Measurements from ENCODE around the gene PLXND1. TPM values are rescaled to one million over a fixed set of nuclear protein-coding genes. Genes with fewer than 3 reads are reported as not detected.

The PLXND1 gene
- total RNA-seq, 4 donors from 2014 or later = 155 to 300 (median 197) TPM

DNA sequence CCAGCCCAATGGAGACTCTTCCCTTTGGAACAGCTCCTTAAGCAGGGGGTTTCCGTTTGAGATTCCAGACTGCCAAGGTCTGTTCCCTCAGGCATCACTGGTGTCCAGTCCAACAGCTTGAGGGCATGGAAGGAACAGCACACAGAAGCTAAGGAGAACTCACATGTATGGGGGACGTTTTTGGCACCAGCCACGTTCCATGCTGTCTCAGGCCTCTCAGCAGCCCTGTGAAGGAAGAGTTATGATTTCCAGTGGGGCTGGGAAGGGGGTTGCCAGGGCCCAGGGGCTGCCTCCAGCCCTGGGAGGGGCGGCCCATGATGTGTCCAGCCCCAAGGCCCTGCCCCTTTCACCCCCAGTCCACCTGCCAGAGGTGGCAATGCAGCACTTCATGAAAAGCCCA, 85.5 kb downstream of the PLXND1 start:
- TF ChIP-seq, protein P1, sequence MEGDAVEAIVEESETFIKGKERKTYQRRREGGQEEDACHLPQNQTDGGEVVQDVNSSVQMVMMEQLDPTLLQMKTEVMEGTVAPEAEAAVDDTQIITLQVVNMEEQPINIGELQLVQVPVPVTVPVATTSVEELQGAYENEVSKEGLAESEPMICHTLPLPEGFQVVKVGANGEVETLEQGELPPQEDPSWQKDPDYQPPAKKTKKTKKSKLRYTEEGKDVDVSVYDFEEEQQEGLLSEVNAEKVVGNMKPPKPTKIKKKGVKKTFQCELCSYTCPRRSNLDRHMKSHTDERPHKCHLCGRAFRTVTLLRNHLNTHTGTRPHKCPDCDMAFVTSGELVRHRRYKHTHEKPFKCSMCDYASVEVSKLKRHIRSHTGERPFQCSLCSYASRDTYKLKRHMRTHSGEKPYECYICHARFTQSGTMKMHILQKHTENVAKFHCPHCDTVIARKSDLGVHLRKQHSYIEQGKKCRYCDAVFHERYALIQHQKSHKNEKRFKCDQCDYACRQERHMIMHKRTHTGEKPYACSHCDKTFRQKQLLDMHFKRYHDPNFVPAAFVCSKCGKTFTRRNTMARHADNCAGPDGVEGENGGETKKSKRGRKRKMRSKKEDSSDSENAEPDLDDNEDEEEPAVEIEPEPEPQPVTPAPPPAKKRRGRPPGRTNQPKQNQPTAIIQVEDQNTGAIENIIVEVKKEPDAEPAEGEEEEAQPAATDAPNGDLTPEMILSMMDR (IDR thresholded peaks at IDR 0.05) = no peak
- no peak for TF ChIP-seq POLR2A (IDR thresholded peaks at IDR 0.05)
- TF ChIP-seq EP300 (IDR thresholded peaks at IDR 0.05) = no peak
- H3K4me1 ChIP-seq = no peaks in the 10 kb centered on the region
- no peak overlapping the region for H3K27ac ChIP-seq
- DNase-seq (ENCODE audit: low spot score in 2 of 2) = no peak
- no peak overlapping the region for H3K4me3 ChIP-seq
- 67 to 73% methylated on average over 4 of the region's 4 CpGs for WGBS, 2 donors
- no peaks in the 10 kb centered on the region for H3K9me3 ChIP-seq
- peaks cover 0 to 50% (median 0%) of the 10 kb centered on the region in 3 donors for H3K36me3 ChIP-seq
- H3K27me3 ChIP-seq = no peaks in the 10 kb centered on the region

- H3K4me1 ChIP-seq = no peaks in the 10 kb centered on the region
- no peaks in the 10 kb centered on the region for H3K9me3 ChIP-seq
- no peak overlapping the region for H3K27ac ChIP-seq
- DNase-seq (ENCODE audit: low spot score in 2 of 2) = no peak
- no peak overlapping the region for H3K4me3 ChIP-seq
- H3K27me3 ChIP-seq = no peaks in the 10 kb centered on the region
- H3K36me3 ChIP-seq = peaks cover 0 to 57% (median 0%) of the 10 kb centered on the region in 3 donors
- no peak for TF ChIP-seq POLR2A (IDR thresholded peaks at IDR 0.05)
- TF ChIP-seq EP300 (IDR thresholded peaks at IDR 0.05) = no peak
- TF ChIP-seq, protein P1 (IDR thresholded peaks at IDR 0.05) = no peak
- WGBS, 2 donors = 80 to 84% methylated on average over 15 of the region's 15 CpGs
Observed at GRCh38 chr3:129519896-129520715, 86.4 kb downstream of the PLXND1 start.

- Histone ChIP-seq H3K27ac (no peak overlapping the region), H3K4me1 (no peaks in the 10 kb centered on the region), H3K27me3 (no peaks in the 10 kb centered on the region), H3K9me3 (no peaks in the 10 kb centered on the region), H3K4me3 (no peak overlapping the region), H3K36me3 (peaks cover 0 to 63% (median 0%) of the 10 kb centered on the region in 3 donors)
- 85 to 91% methylated on average over 6 to 7 of the region's 10 CpGs for WGBS, 2 donors
- DNase-seq (ENCODE audit: low spot score in 2 of 2) = no peak
- no peak for TF ChIP-seq EP300 (IDR thresholded peaks at IDR 0.05)
- TF ChIP-seq, protein P1 (IDR thresholded peaks at IDR 0.05) = no peak
- no peak for TF ChIP-seq POLR2A (IDR thresholded peaks at IDR 0.05)
Observed at GRCh38 chr3:129519449-129519848, 87.0 kb downstream of the PLXND1 start.

DNA sequence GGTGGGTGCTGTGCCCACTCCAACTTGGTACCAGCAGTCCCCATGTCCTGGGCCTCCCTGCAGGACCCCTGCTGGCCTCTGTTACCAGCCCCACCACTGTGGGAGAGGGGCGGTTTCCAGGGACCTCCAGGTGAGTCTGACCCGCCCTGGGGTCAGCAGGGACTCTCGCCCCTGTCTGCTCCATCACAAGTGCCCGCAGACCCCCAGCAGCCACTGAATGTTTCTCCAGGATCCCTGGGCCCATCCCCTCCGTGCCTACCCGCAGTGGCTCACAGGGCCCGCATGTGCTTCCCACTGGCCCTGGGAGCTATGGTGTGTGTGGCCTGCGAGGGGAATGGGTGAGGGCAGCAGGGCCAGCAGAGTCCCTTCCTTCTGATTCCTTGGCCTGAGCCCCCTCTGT, 87.9 kb downstream of the PLXND1 start:
- no peak for DNase-seq (ENCODE audit: low spot score in 2 of 2)
- TF ChIP-seq EP300 (IDR thresholded peaks at IDR 0.05) (no peak), POLR2A (IDR thresholded peaks at IDR 0.05) (no peak)
- TF ChIP-seq, protein P1 (IDR thresholded peaks at IDR 0.05) = no peak
- no peaks in the 10 kb centered on the region for H3K4me1 ChIP-seq
- H3K27ac ChIP-seq = no peak overlapping the region
- WGBS, 2 donors = 95 to 97% methylated on average over 4 to 8 of the region's 8 CpGs
- no peaks in the 10 kb centered on the region for H3K9me3 ChIP-seq
- no peak overlapping the region for H3K4me3 ChIP-seq
- H3K27me3 ChIP-seq = no peaks in the 10 kb centered on the region
- peaks cover 0 to 72% (median 0%) of the 10 kb centered on the region in 3 donors for H3K36me3 ChIP-seq

DNA sequence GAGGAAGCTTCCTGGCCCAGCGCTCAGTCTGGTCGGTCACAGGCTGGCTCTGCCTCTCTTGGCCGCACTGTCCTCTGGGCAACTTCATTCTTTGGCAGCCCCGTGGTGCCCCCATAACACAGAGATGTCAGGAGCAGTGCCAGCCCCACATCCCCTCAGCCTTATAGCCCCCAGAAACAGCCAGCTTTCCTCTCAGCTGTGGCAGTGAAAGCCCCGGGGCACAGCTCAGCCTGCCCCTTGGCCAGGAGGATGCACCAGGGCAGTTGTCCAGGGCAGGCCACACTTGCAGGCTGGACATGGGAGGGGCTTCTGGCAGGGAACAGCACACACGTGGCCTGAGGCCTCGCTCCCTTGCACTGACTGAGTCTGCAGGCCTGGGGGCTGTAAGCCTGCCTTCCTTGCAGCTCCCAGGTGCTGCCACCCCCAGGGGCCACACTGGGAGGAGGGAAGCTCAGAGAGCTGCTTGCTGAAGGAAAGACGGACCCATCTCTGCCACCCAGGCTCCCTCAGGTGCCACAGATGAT, 88.4 kb downstream of the PLXND1 start:
- Histone ChIP-seq H3K4me1 (no peaks in the 10 kb centered on the region), H3K27ac (no peak overlapping the region), H3K36me3 (peaks cover 0 to 77% (median 0%) of the 10 kb centered on the region in 3 donors), H3K27me3 (no peaks in the 10 kb centered on the region), H3K9me3 (no peaks in the 10 kb centered on the region), H3K4me3 (no peak overlapping the region)
- no peak for DNase-seq (ENCODE audit: low spot score in 2 of 2)
- WGBS, 2 donors = 81 to 85% methylated on average over 6 of the region's 8 CpGs
- TF ChIP-seq EP300 (IDR thresholded peaks at IDR 0.05) (no peak), POLR2A (IDR thresholded peaks at IDR 0.05) (no peak)
- TF ChIP-seq, protein P1 (IDR thresholded peaks at IDR 0.05) = no peak

All from tibial nerve (tissue), 4 donors.